K562 (cell line): Measurements from ENCODE around the gene GNAI3. TPM values are rescaled to one million over a fixed set of nuclear protein-coding genes. Genes with fewer than 3 reads are reported as not detected.

Source experiments
- CBX8 ChIP-seq: fragments of 200-600 bp; sonication (generic); IDR thresholded peaks from 2 replicates; pipeline ENCODE4 v1.6.1; 2012; ENCODE audit warnings: borderline replicate concordance, mixed run types, low read depth, mild to moderate bottlenecking, moderate library complexity, mixed read lengths, low read length, control low read depth, inconsistent platforms; ENCODE audit not compliant: poor library complexity, severe bottlenecking; ENCODE audit errors: extremely low read depth
- ESRRA ChIP-seq: fragments of 450-650 bp; IDR thresholded peaks from 2 replicates; pipeline ENCODE4 v1.6.1; 2014; ENCODE audit warnings: low read depth, mild to moderate bottlenecking, moderate library complexity, borderline replicate concordance
- HDAC2 ChIP-seq: fragments of 450-650 bp; IDR thresholded peaks from 2 replicates; pipeline ENCODE4 v1.6.1; 2016; ENCODE audit warnings: mild to moderate bottlenecking
- HINFP ChIP-seq: fragments of 450-650 bp; conservative IDR thresholded peaks from 2 replicates; pipeline ENCODE4 v1.6.1; 2016; ENCODE audit warnings: missing genetic modification characterization, low read depth, mild to moderate bottlenecking, control low read depth, missing compliant biosample characterization
- HNRNPK ChIP-seq: fragments of 200-400 bp; formaldehyde crosslinking; IDR thresholded peaks from one replicate; pipeline ENCODE4 v1.6.1; 2018; ENCODE audit warnings: mild to moderate bottlenecking, low read depth, low read length; ENCODE audit not compliant: poor library complexity, severe bottlenecking
- MCM2 ChIP-seq: fragments of 450-650 bp; IDR thresholded peaks from 2 replicates; pipeline ENCODE4 v1.6.1; 2017; ENCODE audit warnings: low read depth, mild to moderate bottlenecking
- NBN ChIP-seq: fragments of 450-650 bp; IDR thresholded peaks from 2 replicates; pipeline ENCODE4 v1.6.1; 2016; ENCODE audit warnings: low read depth, mild to moderate bottlenecking
- RBM22 ChIP-seq: fragments of 200-400 bp; formaldehyde crosslinking; IDR thresholded peaks from 2 replicates; pipeline ENCODE4 v1.6.1; 2018; ENCODE audit warnings: low read length, low read depth; ENCODE audit not compliant: poor library complexity, severe bottlenecking
- RFX1 ChIP-seq: fragments of 450-650 bp; IDR thresholded peaks from 2 replicates; pipeline ENCODE4 v1.6.1; 2016; ENCODE audit warnings: mild to moderate bottlenecking, moderate library complexity
- ZNF140 ChIP-seq: fragments of 250-450 bp; sonication (Bioruptor Pico); IDR thresholded peaks from 2 replicates; pipeline ENCODE4 v1.8.0; 2021; ENCODE audit warnings: moderate library complexity, mild to moderate bottlenecking, inconsistent platforms
- ZNF384 ChIP-seq: IDR thresholded peaks from 2 replicates; pipeline ENCODE4 v1.6.1; 2012; ENCODE audit warnings: low read depth, low read length, improper control_type of control experiment
- ZNF584 ChIP-seq: fragments of 200-800 bp; sonication (Bioruptor generic); IDR thresholded peaks from 2 replicates; pipeline ENCODE4 v1.6.1; 2016; ENCODE audit warnings: low read depth, mild to moderate bottlenecking, missing genetic modification characterization, missing compliant biosample characterization
- ZNF778 ChIP-seq: fragments of 450-650 bp; formaldehyde crosslinking; IDR thresholded peaks from 2 replicates; pipeline ENCODE4 v1.4.0; 2020; ENCODE audit warnings: mild to moderate bottlenecking, moderate library complexity
- polyA plus RNA-seq, 8 experiments: library from polyadenylated mRNA; depleted of rRNA in 4 of 8; stranded (reverse) in 5 of 8; unstranded in 3 of 8; fragments of >200 nt; fragmentation: Nextera tagmentation in 2 of 8; fragmentation: Illumina TruSeq in 1 of 8; extraction: Ambion mirVana in 2 of 8; extraction: Trizol in 1 of 8; gene quantifications; 2 replicates each; pipeline versions ENCODE4 v1.2.1 to v1.2.3, GENCODE V29; 2011 to 2014; ENCODE audit warnings: inconsistent platforms in 1 of 8, missing spikeins in 1 of 8
- total RNA-seq, 7 experiments: library from RNA; depleted of rRNA in 6 of 7; stranded (reverse); fragments of >200 nt in 6 of 7; fragmentation: Illumina TruSeq in 2 of 7; extraction: Trizol in 2 of 7; gene quantifications; 2 replicates each; pipeline versions ENCODE4 v1.2.1 to v1.2.3, GENCODE V29; 2011 to 2021; ENCODE audit warnings: low replicate concordance in 1 of 7
- TF ChIP-seq, protein P1 (sequence below): sonication (generic); formaldehyde crosslinking; IDR thresholded peaks from 2 replicates; pipeline ENCODE4 v1.8.0; 2022; ENCODE audit warnings: mild to moderate bottlenecking, missing genetic modification reagents
- TF ChIP-seq, protein P2 (sequence below): fragments of 250-450 bp; sonication (Bioruptor Pico); IDR thresholded peaks from 2 replicates; pipeline ENCODE4 v1.5.1; 2021; ENCODE audit warnings: mild to moderate bottlenecking
- TF ChIP-seq, protein P3 (sequence below): IDR thresholded peaks from 2 replicates; pipeline ENCODE4 v1.6.1; 2016; ENCODE audit warnings: missing genetic modification characterization, missing compliant biosample characterization
- TF ChIP-seq, protein P4 (sequence below): fragments of 250-450 bp; sonication (Bioruptor Pico); IDR thresholded peaks from 2 replicates; pipeline ENCODE4 v1.8.0; 2022; ENCODE audit warnings: moderate library complexity, mild to moderate bottlenecking, inconsistent platforms

GNAI3 gene
- total and polyA plus RNA-seq, 9 of the 15 experiments (the other 6 are each of a cell fraction or from before 2014, with no cell fraction given), result 6.3 to 13.2 (median 8.9) TPM

DNA sequence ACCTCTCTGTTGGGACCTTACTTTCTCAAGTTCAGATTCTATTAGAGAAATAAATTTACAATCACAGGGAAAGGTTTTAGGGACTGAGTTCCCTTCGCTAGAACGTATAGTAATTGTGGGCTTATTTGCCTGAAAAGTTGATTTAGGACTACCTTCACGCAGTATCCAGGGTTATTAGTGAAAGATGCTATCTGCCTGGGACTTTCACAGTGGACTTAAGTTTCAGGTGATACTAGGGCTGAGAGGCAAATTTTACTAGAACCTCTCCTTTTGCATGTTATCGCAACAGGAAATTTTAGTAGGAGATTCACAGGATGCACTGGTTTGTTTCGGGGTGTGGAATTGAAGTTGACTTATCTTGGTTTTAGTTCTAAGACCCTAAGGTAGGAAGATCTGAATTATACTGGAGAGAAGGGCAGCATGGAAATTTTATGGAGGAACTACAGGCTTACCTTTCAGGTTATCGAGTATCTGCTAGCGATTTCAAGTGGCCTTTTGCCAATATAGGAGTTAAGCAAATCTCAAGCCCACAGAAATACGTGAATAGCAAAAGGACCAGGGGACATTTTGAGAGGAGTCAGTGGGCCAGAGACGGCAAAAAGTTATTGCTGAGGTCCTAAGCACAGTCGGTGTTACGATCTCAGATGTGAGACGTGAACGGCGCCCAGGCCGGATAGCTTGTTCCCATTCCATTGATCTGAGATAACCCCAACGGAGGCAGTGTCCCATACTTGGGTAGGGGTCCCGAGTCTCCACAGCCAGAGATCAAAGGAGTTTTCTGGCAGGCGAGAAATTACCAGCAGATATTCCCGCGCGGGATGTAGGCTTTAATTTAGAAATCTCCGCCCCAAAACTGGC, 723 bp upstream of the GNAI3 start (continued):
- TF ChIP-seq, protein P1, sequence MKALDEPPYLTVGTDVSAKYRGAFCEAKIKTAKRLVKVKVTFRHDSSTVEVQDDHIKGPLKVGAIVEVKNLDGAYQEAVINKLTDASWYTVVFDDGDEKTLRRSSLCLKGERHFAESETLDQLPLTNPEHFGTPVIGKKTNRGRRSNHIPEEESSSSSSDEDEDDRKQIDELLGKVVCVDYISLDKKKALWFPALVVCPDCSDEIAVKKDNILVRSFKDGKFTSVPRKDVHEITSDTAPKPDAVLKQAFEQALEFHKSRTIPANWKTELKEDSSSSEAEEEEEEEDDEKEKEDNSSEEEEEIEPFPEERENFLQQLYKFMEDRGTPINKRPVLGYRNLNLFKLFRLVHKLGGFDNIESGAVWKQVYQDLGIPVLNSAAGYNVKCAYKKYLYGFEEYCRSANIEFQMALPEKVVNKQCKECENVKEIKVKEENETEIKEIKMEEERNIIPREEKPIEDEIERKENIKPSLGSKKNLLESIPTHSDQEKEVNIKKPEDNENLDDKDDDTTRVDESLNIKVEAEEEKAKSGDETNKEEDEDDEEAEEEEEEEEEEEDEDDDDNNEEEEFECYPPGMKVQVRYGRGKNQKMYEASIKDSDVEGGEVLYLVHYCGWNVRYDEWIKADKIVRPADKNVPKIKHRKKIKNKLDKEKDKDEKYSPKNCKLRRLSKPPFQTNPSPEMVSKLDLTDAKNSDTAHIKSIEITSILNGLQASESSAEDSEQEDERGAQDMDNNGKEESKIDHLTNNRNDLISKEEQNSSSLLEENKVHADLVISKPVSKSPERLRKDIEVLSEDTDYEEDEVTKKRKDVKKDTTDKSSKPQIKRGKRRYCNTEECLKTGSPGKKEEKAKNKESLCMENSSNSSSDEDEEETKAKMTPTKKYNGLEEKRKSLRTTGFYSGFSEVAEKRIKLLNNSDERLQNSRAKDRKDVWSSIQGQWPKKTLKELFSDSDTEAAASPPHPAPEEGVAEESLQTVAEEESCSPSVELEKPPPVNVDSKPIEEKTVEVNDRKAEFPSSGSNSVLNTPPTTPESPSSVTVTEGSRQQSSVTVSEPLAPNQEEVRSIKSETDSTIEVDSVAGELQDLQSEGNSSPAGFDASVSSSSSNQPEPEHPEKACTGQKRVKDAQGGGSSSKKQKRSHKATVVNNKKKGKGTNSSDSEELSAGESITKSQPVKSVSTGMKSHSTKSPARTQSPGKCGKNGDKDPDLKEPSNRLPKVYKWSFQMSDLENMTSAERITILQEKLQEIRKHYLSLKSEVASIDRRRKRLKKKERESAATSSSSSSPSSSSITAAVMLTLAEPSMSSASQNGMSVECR (CRISPR knock-in tag), result no peak
- no peak for TF ChIP-seq MCM2
- no peak; the same call in 1 of the 2 replicates for TF ChIP-seq ESRRA
- no peak for TF ChIP-seq ZNF140 (CRISPR knock-in tag)
- TF ChIP-seq CBX8, result no peak
- no peak for TF ChIP-seq ZNF778 (CRISPR knock-in tag)
- TF ChIP-seq HNRNPK, result no peak
- TF ChIP-seq, protein P2, sequence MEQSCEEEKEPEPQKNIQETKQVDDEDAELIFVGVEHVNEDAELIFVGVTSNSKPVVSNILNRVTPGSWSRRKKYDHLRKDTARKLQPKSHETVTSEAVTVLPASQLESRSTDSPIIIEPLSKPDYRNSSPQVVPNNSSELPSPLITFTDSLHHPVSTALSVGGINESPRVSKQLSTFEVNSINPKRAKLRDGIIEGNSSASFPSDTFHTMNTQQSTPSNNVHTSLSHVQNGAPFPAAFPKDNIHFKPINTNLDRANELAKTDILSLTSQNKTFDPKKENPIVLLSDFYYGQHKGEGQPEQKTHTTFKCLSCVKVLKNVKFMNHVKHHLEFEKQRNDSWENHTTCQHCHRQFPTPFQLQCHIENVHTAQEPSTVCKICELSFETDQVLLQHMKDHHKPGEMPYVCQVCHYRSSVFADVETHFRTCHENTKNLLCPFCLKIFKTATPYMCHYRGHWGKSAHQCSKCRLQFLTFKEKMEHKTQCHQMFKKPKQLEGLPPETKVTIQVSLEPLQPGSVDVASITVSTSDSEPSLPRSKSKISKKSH (CRISPR knock-in tag), result no peak
- no peak for TF ChIP-seq ZNF384
- no peak for TF ChIP-seq NBN
- no peak for TF ChIP-seq HINFP (tag)
- TF ChIP-seq, protein P3, sequence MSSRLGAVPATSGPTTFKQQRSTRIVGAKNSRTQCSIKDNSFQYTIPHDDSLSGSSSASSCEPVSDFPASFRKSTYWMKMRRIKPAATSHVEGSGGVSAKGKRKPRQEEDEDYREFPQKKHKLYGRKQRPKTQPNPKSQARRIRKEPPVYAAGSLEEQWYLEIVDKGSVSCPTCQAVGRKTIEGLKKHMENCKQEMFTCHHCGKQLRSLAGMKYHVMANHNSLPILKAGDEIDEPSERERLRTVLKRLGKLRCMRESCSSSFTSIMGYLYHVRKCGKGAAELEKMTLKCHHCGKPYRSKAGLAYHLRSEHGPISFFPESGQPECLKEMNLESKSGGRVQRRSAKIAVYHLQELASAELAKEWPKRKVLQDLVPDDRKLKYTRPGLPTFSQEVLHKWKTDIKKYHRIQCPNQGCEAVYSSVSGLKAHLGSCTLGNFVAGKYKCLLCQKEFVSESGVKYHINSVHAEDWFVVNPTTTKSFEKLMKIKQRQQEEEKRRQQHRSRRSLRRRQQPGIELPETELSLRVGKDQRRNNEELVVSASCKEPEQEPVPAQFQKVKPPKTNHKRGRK, result no peak
- TF ChIP-seq, protein P4, sequence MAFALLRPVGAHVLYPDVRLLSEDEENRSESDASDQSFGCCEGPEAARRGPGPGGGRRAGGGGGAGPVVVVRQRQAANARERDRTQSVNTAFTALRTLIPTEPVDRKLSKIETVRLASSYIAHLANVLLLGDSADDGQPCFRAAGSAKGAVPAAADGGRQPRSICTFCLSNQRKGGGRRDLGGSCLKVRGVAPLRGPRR (CRISPR knock-in tag), result no peak
- TF ChIP-seq HDAC2, result no peak
- TF ChIP-seq RBM22, result no peak
- no peak for TF ChIP-seq RFX1
- TF ChIP-seq ZNF584, result no peak
